Measurements from ENCODE around the gene C12orf60.

DNA sequence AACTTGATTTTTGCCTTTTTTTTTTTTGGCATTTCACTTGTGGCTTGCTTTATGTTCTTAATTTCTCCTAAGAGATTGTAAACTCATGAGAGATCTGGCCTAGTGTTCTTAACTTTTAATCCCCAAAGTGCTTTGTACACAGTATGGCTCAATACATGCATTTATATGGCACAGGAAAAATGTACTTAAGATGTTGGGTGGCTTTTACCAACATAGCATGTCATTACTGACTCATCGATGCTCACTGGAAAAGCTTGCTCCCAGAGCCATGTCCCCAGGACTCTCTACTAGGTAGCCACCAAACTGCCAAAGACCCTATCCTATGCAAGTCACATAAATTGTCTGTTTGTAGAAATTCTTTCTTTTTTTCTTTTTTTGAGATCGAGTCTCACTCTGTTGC lies 23.6 kb downstream of the C12orf60 start:
- TF ChIP-seq, protein P1, sequence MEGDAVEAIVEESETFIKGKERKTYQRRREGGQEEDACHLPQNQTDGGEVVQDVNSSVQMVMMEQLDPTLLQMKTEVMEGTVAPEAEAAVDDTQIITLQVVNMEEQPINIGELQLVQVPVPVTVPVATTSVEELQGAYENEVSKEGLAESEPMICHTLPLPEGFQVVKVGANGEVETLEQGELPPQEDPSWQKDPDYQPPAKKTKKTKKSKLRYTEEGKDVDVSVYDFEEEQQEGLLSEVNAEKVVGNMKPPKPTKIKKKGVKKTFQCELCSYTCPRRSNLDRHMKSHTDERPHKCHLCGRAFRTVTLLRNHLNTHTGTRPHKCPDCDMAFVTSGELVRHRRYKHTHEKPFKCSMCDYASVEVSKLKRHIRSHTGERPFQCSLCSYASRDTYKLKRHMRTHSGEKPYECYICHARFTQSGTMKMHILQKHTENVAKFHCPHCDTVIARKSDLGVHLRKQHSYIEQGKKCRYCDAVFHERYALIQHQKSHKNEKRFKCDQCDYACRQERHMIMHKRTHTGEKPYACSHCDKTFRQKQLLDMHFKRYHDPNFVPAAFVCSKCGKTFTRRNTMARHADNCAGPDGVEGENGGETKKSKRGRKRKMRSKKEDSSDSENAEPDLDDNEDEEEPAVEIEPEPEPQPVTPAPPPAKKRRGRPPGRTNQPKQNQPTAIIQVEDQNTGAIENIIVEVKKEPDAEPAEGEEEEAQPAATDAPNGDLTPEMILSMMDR (IDR thresholded peaks at IDR 0.05) = no peak
- no peak for TF ChIP-seq EP300 (IDR thresholded peaks at IDR 0.05)
